ENCODE results near the gene RPL11. TPM values are rescaled to one million over a fixed set of nuclear protein-coding genes. Genes with fewer than 3 reads are reported as not detected.

The RPL11 gene
- total RNA-seq, 1 experiment from 2014 or later = 1,479 TPM

Other genes starting within 250 kb of the RPL11 start
- gene ASAP3, start 207.6 kb upstream of the RPL11 start, total RNA-seq (2014; rRNA removed; shearing (Covaris generic); ENCODE audit: low replicate concordance) = 0.60 and 0.61 TPM in 2 replicates
- gene E2F2, start 160.6 kb upstream of the RPL11 start, total RNA-seq (2014; rRNA removed; shearing (Covaris generic); ENCODE audit: low replicate concordance) = 6.6 and 8.0 TPM in 2 replicates
- gene ID3, start 132.3 kb upstream of the RPL11 start, total RNA-seq (2014; rRNA removed; shearing (Covaris generic); ENCODE audit: low replicate concordance) = 32.0 and 33.0 TPM in 2 replicates
- gene ELOA, start 51.7 kb downstream of the RPL11 start, total RNA-seq (2014; rRNA removed; shearing (Covaris generic); ENCODE audit: low replicate concordance) = 14.6 and 16.9 TPM in 2 replicates
- 35.6 and 55.7 TPM in 2 replicates for gene PITHD1, start 86.6 kb downstream of the RPL11 start, total RNA-seq (2014; rRNA removed; shearing (Covaris generic); ENCODE audit: low replicate concordance)
- 43.1 and 69.8 TPM in 2 replicates for gene LYPLA2, start 99.3 kb downstream of the RPL11 start, total RNA-seq (2014; rRNA removed; shearing (Covaris generic); ENCODE audit: low replicate concordance)
- gene GALE, start 108.9 kb downstream of the RPL11 start, total RNA-seq (2014; rRNA removed; shearing (Covaris generic); ENCODE audit: low replicate concordance) = 16.8 and 39.7 TPM in 2 replicates
- gene HMGCL, start 133.6 kb downstream of the RPL11 start, total RNA-seq (2014; rRNA removed; shearing (Covaris generic); ENCODE audit: low replicate concordance) = 25.6 and 45.2 TPM in 2 replicates
- 37.8 and 47.2 TPM in 2 replicates for gene FUCA1, start 176.5 kb downstream of the RPL11 start, total RNA-seq (2014; rRNA removed; shearing (Covaris generic); ENCODE audit: low replicate concordance)
- 16.4 and 18.9 TPM in 2 replicates for gene CNR2, start 221.6 kb downstream of the RPL11 start, total RNA-seq (2014; rRNA removed; shearing (Covaris generic); ENCODE audit: low replicate concordance)

Data from Karpas-422 (cell line).